HG03565 (cell line): ENCODE results near the gene VWF.

Experiments
- ATAC-seq: cut with Tn5 transposase; IDR thresholded peaks from one replicate; pipeline ENCODE4 v1.9.1; 2021; ENCODE audit warnings: mild to moderate bottlenecking, moderate library complexity; ENCODE audit not compliant: unreplicated experiment

The VWF gene

GRCh38 chr12:6080149-6081045 lies 44.1 kb downstream of the VWF start:
- no peak for ATAC-seq

DNA sequence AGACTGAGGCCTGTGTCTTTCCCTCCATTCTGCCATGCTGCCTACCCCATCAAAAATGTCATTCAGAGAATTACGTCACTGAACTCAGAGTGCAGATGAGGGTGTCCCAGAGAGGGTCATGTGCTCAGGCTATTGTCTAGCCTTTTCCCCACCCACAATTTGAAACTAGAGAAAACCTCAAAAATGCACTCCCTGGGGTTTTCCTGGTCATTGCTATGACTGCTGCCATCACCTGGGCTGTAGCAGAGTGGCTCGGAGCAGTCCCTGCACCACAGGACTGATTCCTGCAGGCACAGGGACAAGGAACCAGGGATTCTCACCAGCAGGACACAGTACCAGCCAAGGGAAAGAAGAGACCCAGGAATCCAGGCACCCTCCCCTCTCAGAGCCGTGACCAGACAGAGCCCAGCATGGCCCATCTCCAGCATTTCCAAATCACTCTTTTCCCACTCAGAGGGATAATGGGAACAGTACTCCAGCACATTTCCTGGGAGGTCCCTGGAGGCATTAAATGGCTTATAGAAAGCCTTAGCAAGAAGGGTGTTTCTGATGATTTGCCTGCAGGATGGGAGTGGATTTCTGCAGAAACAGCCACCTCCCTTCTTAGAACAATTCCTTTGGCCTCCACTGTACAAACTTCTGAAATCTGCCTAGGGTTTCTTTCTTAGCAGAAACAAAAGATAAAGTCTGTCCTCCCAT lies 45.9 kb downstream of the VWF start:
- ATAC-seq: no peak

- ATAC-seq: no peak
Measured at GRCh38 chr12:6077692-6078083, 46.8 kb downstream of the VWF start.

- ATAC-seq: no peak
Measured at GRCh38 chr12:6076776-6077691, 47.4 kb downstream of the VWF start.

- no peak for ATAC-seq
Measured at GRCh38 chr12:6076346-6076745, 48.1 kb downstream of the VWF start.

GRCh38 chr12:6074979-6075585 lies 49.4 kb downstream of the VWF start:
- no peak for ATAC-seq

DNA sequence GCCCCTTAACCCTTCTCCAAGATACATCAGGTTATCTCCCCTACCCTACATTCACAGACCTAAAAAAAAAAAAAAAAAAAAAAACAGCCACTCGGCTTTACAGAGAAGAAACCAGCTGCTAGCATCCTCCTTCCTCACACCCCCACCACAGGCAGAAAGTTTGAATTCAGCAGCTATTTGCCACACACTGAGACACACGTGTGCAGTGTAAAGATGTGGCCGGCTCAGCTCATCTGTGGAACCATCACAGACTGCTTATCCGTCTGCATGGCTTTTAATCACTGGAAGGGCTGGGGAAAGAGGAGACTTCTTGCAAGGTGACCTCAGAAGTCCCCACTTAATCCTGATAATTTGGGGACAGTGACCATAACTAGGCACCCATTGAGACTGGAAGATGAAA lies 50.0 kb downstream of the VWF start:
- ATAC-seq: no peak

DNA sequence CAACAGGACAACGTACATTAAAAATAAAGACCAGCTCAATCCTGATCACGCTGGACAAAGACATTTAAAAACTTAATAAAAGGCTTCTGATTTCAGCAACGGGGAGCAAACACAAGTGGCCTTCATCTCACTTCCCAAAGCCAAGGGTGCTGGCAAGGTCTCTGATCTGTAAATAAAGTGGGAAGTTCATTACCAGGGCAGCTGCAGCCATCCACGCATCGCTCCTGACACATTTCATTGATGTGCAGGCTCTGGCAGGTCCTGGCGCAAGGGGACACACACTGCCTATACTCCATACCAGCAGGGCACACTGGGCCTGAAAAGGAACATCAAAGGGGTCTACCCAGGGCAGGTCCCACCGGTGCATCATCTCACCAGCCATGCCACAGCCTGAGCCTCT lies 51.0 kb downstream of the VWF start:
- no peak for ATAC-seq

- ATAC-seq: no peak
Measured at GRCh38 chr12:6072302-6072752, 52.1 kb downstream of the VWF start.

GRCh38 chr12:6071589-6071988 lies 52.9 kb downstream of the VWF start:
- ATAC-seq: no peak

- ATAC-seq: no peak
Measured at GRCh38 chr12:6070472-6071257, 53.8 kb downstream of the VWF start.

GRCh38 chr12:6069437-6070093 lies 54.9 kb downstream of the VWF start:
- ATAC-seq: no peak

- ATAC-seq: no peak
Measured at GRCh38 chr12:6068227-6068626, 56.2 kb downstream of the VWF start.

- ATAC-seq: no peak
Measured at GRCh38 chr12:6067152-6067916, 57.1 kb downstream of the VWF start.

GRCh38 chr12:6066651-6067050 lies 57.8 kb downstream of the VWF start:
- no peak for ATAC-seq

DNA sequence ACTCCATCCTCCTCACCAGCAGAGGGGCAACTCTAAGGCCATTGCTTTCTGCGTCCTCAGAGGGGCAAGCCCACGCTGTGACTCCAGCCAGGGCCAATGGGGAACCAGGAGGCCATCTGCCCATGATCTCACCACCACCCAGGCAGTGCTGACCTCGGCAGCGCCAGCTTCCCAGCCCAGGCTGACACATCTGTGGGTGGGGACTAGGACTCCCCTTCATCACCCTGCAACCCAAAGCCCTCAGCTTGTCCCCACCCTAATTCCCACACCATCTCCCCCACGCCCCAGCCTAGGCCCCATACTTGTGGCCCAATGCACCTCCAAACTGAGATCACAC lies 58.6 kb downstream of the VWF start:
- no peak for ATAC-seq

DNA sequence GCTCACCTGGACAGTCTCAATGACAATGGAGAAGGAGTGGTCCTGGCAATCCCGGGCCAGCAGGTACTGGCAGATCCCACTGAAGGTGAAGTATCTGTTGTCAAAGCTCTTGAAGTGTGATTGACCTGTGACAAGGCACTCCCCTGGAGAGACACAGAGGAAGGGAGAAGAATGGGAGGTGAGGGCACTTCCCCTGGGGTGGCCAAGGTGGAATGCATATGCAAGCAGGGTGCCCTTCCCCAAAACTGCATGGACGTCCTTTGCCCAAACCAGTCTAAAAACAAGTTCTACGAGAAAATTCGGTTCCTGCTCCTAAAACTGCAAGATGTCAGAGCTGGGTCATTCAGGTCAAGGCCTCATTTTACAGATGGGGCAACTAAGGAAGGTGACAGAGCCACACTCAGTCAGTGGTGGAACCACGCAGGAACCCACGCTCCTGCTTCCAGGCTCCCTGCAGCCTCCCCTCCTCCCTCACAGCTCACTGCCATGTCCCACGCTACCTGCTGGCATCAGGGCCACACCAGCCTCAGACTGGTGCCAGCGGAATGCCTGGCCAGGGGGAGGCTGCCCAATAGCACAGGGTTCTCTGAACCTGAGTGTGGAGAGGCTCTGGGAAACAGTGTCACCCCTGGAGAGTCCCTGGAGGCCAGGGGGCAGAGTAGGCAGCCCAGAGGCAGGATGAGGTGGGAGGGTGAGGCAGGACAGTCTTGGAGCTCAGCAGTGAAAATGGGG lies 59.2 kb downstream of the VWF start:
- no peak for ATAC-seq
